ENCODE results near the gene NCBP3.
"Not testable (repeated sequence)": the region's sequence is repeated elsewhere in the genome, so short reads cannot be mapped to it uniquely, and the experiment has no call there.

The NCBP3 gene

DNA sequence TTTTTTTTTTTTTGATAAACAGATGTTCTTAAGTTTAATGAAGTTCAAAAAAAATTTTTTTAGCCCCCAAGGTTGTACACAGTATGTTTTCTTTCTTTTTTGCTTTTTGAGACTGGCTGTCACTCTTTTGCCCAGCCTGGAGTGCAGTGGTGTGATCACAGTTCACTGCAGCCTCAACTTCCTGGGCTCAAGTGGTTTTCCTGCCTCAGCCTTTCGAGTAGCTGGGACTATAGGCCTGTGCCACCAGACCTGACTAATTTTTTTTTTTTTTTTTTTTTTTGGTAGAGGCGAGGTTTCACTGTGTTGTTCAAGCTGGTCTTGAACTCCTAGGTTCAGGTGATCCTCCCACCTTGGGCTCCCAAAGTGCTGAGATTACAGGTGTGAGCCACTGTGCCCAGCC, 57.8 kb downstream of the NCBP3 start:
- DNase-seq (peak; percentile 84), ATAC-seq (ENCODE audit: insufficient read depth, low read depth) (peak; percentile 89)
- no peaks in the 10 kb centered on the region for H3K27me3 ChIP-seq (ENCODE audit: insufficient read depth, low read length, poor library complexity)
- H3K36me3 ChIP-seq (ENCODE audit: insufficient read depth, low read length) = no peaks in the 10 kb centered on the region
- TF ChIP-seq, protein P1, sequence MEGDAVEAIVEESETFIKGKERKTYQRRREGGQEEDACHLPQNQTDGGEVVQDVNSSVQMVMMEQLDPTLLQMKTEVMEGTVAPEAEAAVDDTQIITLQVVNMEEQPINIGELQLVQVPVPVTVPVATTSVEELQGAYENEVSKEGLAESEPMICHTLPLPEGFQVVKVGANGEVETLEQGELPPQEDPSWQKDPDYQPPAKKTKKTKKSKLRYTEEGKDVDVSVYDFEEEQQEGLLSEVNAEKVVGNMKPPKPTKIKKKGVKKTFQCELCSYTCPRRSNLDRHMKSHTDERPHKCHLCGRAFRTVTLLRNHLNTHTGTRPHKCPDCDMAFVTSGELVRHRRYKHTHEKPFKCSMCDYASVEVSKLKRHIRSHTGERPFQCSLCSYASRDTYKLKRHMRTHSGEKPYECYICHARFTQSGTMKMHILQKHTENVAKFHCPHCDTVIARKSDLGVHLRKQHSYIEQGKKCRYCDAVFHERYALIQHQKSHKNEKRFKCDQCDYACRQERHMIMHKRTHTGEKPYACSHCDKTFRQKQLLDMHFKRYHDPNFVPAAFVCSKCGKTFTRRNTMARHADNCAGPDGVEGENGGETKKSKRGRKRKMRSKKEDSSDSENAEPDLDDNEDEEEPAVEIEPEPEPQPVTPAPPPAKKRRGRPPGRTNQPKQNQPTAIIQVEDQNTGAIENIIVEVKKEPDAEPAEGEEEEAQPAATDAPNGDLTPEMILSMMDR (IDR thresholded peaks at IDR 0.05; ENCODE audit: borderline replicate concordance, extremely low read depth, low read length, poor library complexity, severe bottlenecking) = no peak
- no peak for TF ChIP-seq EZH2 (IDR thresholded peaks at IDR 0.05; ENCODE audit: borderline replicate concordance, low read depth, low read length, severe bottlenecking)
- H3K4me3 ChIP-seq (ENCODE audit: low read depth in 1 of 2, low read length in 2 of 2) = no peak overlapping the region
- H3K9ac ChIP-seq (ENCODE audit: low read depth, low read length) = peak overlapping the region; percentile 21
- no peaks in the 10 kb centered on the region for H3K9me3 ChIP-seq (ENCODE audit: insufficient read depth, low read length, severe bottlenecking)
- H4K20me1 ChIP-seq (ENCODE audit: insufficient read depth, low read length) = no peaks in the 10 kb centered on the region
- H3K4me2 ChIP-seq (ENCODE audit: insufficient read depth, low read length) = peak overlapping the region; percentile 56
- no peak overlapping the region for H2AFZ ChIP-seq (ENCODE audit: low read depth, low read length)
- no peaks in the 10 kb centered on the region for H3K79me2 ChIP-seq (ENCODE audit: insufficient read depth, low read length)
- H3K27ac ChIP-seq (ENCODE audit: low read length) = peak overlapping the region; percentile 78
- H3K4me1 ChIP-seq (ENCODE audit: insufficient read depth, low read length) = peaks cover 38% of the 10 kb centered on the region

DNA sequence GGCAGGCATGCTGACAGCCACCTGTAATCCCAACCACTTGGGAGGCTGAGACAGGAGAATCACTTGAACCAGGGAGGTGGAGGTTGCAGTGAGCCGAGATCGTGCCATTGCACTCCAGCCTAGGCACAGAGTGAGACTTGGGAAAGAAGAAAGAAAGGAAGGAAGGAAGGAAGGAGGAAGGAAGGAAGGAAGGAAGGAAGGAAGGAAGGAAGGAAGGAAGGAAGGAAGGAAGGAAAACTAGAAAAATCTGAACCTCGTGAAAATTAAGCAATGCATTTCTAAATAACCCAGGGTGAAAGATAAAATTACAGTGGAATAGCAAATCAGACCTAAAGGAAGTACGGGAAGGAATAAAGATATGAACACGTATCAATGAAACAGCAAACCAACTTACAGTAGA, 60.7 kb downstream of the NCBP3 start:
- H3K9me3 ChIP-seq (ENCODE audit: insufficient read depth, low read length, severe bottlenecking); DNase-seq; H4K20me1 ChIP-seq (ENCODE audit: insufficient read depth, low read length); H2AFZ ChIP-seq (ENCODE audit: low read depth, low read length); H3K4me2 ChIP-seq (ENCODE audit: insufficient read depth, low read length); H3K79me2 ChIP-seq (ENCODE audit: insufficient read depth, low read length); H3K27me3 ChIP-seq (ENCODE audit: insufficient read depth, low read length, poor library complexity); H3K9ac ChIP-seq (ENCODE audit: low read depth, low read length); ATAC-seq (ENCODE audit: insufficient read depth, low read depth); H3K27ac ChIP-seq (ENCODE audit: low read length); H3K36me3 ChIP-seq (ENCODE audit: insufficient read depth, low read length); H3K4me3 ChIP-seq (ENCODE audit: low read depth in 1 of 2, low read length in 2 of 2): not testable (repeated sequence)
- H3K4me1 ChIP-seq (ENCODE audit: insufficient read depth, low read length) = peaks cover 30% of the 10 kb centered on the region

DNA sequence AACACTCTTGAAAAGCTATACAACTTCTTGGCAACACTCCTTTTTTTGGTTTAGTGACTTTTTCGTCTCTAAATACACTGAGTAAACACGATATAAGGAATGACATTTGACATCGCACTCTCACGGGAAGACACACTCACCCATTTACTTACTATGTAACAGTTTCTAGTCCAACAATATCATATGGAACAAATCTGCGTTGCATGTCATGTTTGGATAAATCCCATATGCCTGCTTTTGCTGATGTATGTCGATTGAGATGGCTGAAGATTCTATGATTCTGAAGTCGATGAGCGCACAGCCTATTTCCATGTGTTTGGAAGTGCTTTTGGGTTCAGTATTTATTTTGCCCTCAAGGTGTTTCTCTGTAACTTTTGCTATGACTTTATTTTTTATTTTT, 63.3 kb downstream of the NCBP3 start:
- H2AFZ ChIP-seq (ENCODE audit: low read depth, low read length) = no peak overlapping the region
- H3K4me1 ChIP-seq (ENCODE audit: insufficient read depth, low read length) = peaks cover 6% of the 10 kb centered on the region
- no peak overlapping the region for H3K9ac ChIP-seq (ENCODE audit: low read depth, low read length)
- ATAC-seq (ENCODE audit: insufficient read depth, low read depth) (no peak), DNase-seq (no peak)
- no peak overlapping the region for H3K4me2 ChIP-seq (ENCODE audit: insufficient read depth, low read length)
- H3K79me2 ChIP-seq (ENCODE audit: insufficient read depth, low read length) = no peaks in the 10 kb centered on the region
- no peaks in the 10 kb centered on the region for H3K27me3 ChIP-seq (ENCODE audit: insufficient read depth, low read length, poor library complexity)
- H3K9me3 ChIP-seq (ENCODE audit: insufficient read depth, low read length, severe bottlenecking) = no peaks in the 10 kb centered on the region
- TF ChIP-seq, protein P1 (IDR thresholded peaks at IDR 0.05; ENCODE audit: borderline replicate concordance, extremely low read depth, low read length, poor library complexity, severe bottlenecking) = no peak
- no peak for TF ChIP-seq EZH2 (IDR thresholded peaks at IDR 0.05; ENCODE audit: borderline replicate concordance, low read depth, low read length, severe bottlenecking)
- no peaks in the 10 kb centered on the region for H3K36me3 ChIP-seq (ENCODE audit: insufficient read depth, low read length)
- no peak overlapping the region for H3K27ac ChIP-seq (ENCODE audit: low read length)
- no peak overlapping the region for H3K4me3 ChIP-seq (ENCODE audit: low read depth in 1 of 2, low read length in 2 of 2)
- H4K20me1 ChIP-seq (ENCODE audit: insufficient read depth, low read length) = no peaks in the 10 kb centered on the region

DNA sequence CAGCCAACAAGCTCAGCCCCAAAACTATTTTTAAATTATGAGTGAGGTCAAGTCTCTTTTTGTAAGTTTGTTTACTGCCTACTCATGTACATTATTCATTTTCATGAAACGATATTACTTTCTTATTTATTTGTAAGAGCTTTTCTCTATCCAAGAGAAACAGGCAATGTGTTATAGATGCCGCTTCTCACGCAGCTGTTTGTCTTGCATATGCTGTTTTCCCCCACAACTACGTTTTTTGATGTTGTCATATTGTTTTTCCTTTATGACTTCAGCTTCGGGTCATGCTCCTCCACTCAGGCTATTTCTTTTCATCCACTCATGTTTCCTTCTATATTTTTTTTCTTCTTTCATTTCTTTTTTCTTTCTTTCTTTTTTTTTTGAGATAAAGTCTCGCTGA, 65.1 kb downstream of the NCBP3 start:
- H3K4me3 ChIP-seq (ENCODE audit: low read depth in 1 of 2, low read length in 2 of 2) = no peak overlapping the region
- no peak overlapping the region for H3K27ac ChIP-seq (ENCODE audit: low read length)
- H3K9ac ChIP-seq (ENCODE audit: low read depth, low read length) = no peak overlapping the region
- H3K79me2 ChIP-seq (ENCODE audit: insufficient read depth, low read length) = no peaks in the 10 kb centered on the region
- ATAC-seq (ENCODE audit: insufficient read depth, low read depth) (no peak), DNase-seq (no peak)
- TF ChIP-seq, protein P1 (IDR thresholded peaks at IDR 0.05; ENCODE audit: borderline replicate concordance, extremely low read depth, low read length, poor library complexity, severe bottlenecking) = no peak
- no peak for TF ChIP-seq EZH2 (IDR thresholded peaks at IDR 0.05; ENCODE audit: borderline replicate concordance, low read depth, low read length, severe bottlenecking)
- H3K27me3 ChIP-seq (ENCODE audit: insufficient read depth, low read length, poor library complexity) = no peaks in the 10 kb centered on the region
- H2AFZ ChIP-seq (ENCODE audit: low read depth, low read length) = no peak overlapping the region
- no peak overlapping the region for H3K4me2 ChIP-seq (ENCODE audit: insufficient read depth, low read length)
- H4K20me1 ChIP-seq (ENCODE audit: insufficient read depth, low read length) = no peaks in the 10 kb centered on the region
- H3K36me3 ChIP-seq (ENCODE audit: insufficient read depth, low read length) = no peaks in the 10 kb centered on the region
- H3K4me1 ChIP-seq (ENCODE audit: insufficient read depth, low read length) = no peaks in the 10 kb centered on the region
- no peaks in the 10 kb centered on the region for H3K9me3 ChIP-seq (ENCODE audit: insufficient read depth, low read length, severe bottlenecking)

Measured in DND-41 (cell line).